Thyroid gland (tissue), 4 donors: ENCODE data around the gene NIPSNAP2. TPM values are rescaled to one million over a fixed set of nuclear protein-coding genes. Genes with fewer than 3 reads are reported as not detected.

Experiments
- DNase-seq, 2 donors: peaks; one replicate each; pipeline ENCODE4 v3.0.0-alpha.2; 2019
- H3K27ac ChIP-seq, 3 donors: fragments of 200-600 bp; sonication (generic); 1 replicate in 2 of 3; 2 replicates in 1 of 3; pipeline ENCODE4 v1.5.1; 2016 to 2019; ENCODE audit warnings: mild to moderate bottlenecking in 1 of 3, moderate library complexity in 1 of 3
- H3K27me3 ChIP-seq: fragments of 200-600 bp; sonication (generic); one replicate; pipeline ENCODE4 v1.5.1; 2019
- H3K36me3 ChIP-seq, 2 donors: fragments of 200-600 bp; sonication (generic); one replicate each; pipeline ENCODE4 v1.5.1; 2016 to 2019
- H3K4me1 ChIP-seq, 2 donors: fragments of 200-600 bp; sonication (generic); one replicate each; pipeline ENCODE4 v1.5.1; 2017 to 2019
- H3K4me3 ChIP-seq, 3 donors: fragments of 200-600 bp; sonication (generic); replicated peaks in 1 of 3; 1 replicate in 2 of 3; 2 replicates in 1 of 3; pipeline ENCODE4 v1.5.1; 2016; ENCODE audit warnings: mild to moderate bottlenecking in 1 of 3
- H3K9me3 ChIP-seq: fragments of 200-600 bp; sonication (generic); one replicate; pipeline ENCODE4 v1.5.1; 2017
- POLR2A ChIP-seq, 2 donors: fragments of 450-650 bp; IDR thresholded peaks; one replicate each; pipeline ENCODE4 v1.6.1; 2017; ENCODE audit warnings: antibody characterized with exemption in 2 of 2, mild to moderate bottlenecking in 2 of 2, moderate library complexity in 1 of 2
- WGBS, 2 donors: methylation state at CpG; one replicate each; pipeline ENCODE4 v1.1.5; 2017; 5-methylcytosine and 5-hydroxymethylcytosine counted together
- intact Hi-C: fragments of 100-400 bp; cut with DNase I; formaldehyde crosslinking; loops from one replicate; pipeline ENCODE4 v1.15.1; 2023
- total RNA-seq, 4 donors: library from RNA; depleted of rRNA; stranded (reverse); fragments of >200 nt; gene quantifications; one replicate each; pipeline ENCODE4 v1.2.3, GENCODE V29; 2016
- TF ChIP-seq, protein P1 (sequence below), 6 experiments: fragments of 200-600 bp in 3 of 6; fragments of 450-650 bp in 3 of 6; sonication (generic) in 3 of 6; IDR thresholded peaks; one replicate each; pipeline ENCODE4 v1.5.1; 2016 to 2019; ENCODE audit warnings: antibody characterized with exemption in 6 of 6, mild to moderate bottlenecking in 2 of 6, inconsistent platforms in 1 of 6, moderate library complexity in 1 of 6

The NIPSNAP2 gene
- total RNA-seq, 4 donors from 2014 or later = 142 to 203 (median 175) TPM

DNA sequence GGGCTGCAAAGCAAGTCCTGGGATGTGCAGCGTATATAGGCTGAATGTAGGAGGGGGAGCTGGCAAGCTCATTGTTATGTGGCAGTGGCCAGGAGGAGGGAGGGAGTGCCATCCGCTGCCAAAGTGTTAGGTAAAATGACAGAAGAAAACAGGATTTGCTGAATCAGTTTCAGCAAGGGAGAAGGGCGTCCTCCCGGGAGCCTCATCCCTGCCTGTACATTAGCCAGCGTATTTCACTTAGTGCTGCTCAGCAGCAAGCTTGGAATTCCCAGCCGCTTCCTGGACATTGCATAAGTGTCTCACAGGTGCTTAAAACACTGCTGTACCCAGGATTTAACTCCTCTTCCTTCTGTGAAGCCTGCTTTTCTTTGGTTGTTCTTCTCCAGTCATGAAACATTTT lies 2.5 kb downstream of the NIPSNAP2 start:
- TF ChIP-seq, protein P1, sequence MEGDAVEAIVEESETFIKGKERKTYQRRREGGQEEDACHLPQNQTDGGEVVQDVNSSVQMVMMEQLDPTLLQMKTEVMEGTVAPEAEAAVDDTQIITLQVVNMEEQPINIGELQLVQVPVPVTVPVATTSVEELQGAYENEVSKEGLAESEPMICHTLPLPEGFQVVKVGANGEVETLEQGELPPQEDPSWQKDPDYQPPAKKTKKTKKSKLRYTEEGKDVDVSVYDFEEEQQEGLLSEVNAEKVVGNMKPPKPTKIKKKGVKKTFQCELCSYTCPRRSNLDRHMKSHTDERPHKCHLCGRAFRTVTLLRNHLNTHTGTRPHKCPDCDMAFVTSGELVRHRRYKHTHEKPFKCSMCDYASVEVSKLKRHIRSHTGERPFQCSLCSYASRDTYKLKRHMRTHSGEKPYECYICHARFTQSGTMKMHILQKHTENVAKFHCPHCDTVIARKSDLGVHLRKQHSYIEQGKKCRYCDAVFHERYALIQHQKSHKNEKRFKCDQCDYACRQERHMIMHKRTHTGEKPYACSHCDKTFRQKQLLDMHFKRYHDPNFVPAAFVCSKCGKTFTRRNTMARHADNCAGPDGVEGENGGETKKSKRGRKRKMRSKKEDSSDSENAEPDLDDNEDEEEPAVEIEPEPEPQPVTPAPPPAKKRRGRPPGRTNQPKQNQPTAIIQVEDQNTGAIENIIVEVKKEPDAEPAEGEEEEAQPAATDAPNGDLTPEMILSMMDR (IDR thresholded peaks at IDR 0.05) = no peak
- TF ChIP-seq POLR2A (IDR thresholded peaks at IDR 0.05) = no peak
- WGBS, 2 donors = 90% methylated on average over 6 of the region's 6 CpGs
- Histone ChIP-seq H3K9me3 (no peaks in the 10 kb centered on the region), H3K27ac (no peak overlapping the region), H3K4me3 (no peak overlapping the region), H3K36me3 (no peaks in the 10 kb centered on the region), H3K27me3 (no peaks in the 10 kb centered on the region), H3K4me1 (peaks cover 21 to 31% of the 10 kb centered on the region in 2 donors)
- DNase-seq = no peak
- intact Hi-C loops = no loop called here

DNA sequence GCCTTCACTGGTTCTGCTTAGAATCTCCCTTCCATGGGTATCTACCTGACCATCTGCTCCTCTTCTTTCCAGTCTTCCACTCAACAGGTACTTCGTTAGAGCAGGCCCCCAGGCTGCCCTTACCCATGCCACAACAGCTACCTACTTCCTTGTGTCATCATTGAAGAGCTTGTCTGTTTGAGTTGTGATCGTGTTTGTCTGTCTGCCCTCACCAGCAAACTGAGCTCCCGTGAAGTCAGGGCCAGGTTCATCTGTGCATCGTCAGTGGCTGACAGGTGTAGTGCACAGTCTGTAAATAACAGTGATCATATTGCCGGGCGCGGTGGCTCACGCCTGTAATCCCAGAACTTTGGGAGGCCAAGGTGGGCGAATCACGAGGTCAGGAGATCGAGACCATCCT lies 5.0 kb downstream of the NIPSNAP2 start:
- intact Hi-C loops = no loop called here
- no peaks in the 10 kb centered on the region for H3K9me3 ChIP-seq
- H3K4me3 ChIP-seq = no peak overlapping the region
- no peak overlapping the region for H3K27ac ChIP-seq
- no peaks in the 10 kb centered on the region for H3K27me3 ChIP-seq
- no peak for TF ChIP-seq POLR2A (IDR thresholded peaks at IDR 0.05)
- TF ChIP-seq, protein P1 (IDR thresholded peaks at IDR 0.05) = no peak
- WGBS, 2 donors = 95 to 99% methylated on average over 11 of the region's 11 CpGs
- DNase-seq = no peak
- no peaks in the 10 kb centered on the region for H3K36me3 ChIP-seq
- peaks cover 21 to 31% of the 10 kb centered on the region in 2 donors for H3K4me1 ChIP-seq

DNA sequence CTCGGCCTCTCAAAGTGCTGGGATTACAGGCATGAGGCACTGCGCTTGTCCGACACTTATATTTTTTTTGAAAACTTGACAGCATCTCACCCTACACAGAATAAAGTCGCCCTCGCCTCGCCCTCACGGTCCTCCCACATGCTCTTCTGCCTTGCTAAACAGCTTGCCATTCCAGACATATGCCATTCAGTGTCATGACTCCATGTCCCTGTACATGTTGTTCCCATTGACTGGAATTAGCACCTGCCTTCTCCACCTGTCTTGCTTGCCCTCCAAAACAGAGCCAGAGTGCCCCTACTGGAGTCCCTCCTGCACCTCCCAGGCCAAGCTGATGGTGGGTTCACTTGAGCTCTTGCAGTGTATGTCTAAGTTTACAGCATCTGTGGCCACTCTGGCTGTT lies 6.2 kb downstream of the NIPSNAP2 start:
- no peaks in the 10 kb centered on the region for H3K36me3 ChIP-seq
- intact Hi-C loops = loop anchor here (10.0 kb wide), 2 partner anchors 84 to 326 kb away; partner anchors contain the start of genes CCT6A and PSPH
- TF ChIP-seq, protein P1 (IDR thresholded peaks at IDR 0.05) = no peak
- no peak for TF ChIP-seq POLR2A (IDR thresholded peaks at IDR 0.05)
- no peak overlapping the region for H3K4me3 ChIP-seq
- no peak for DNase-seq
- H3K27ac ChIP-seq = peak overlapping the region in 2 of 3 donors; percentile 43 to 57
- H3K4me1 ChIP-seq = peaks cover 17 to 26% of the 10 kb centered on the region in 2 donors
- H3K9me3 ChIP-seq = no peaks in the 10 kb centered on the region
- H3K27me3 ChIP-seq = no peaks in the 10 kb centered on the region
- 89 to 90% methylated on average over 7 of the region's 7 CpGs for WGBS, 2 donors

DNA sequence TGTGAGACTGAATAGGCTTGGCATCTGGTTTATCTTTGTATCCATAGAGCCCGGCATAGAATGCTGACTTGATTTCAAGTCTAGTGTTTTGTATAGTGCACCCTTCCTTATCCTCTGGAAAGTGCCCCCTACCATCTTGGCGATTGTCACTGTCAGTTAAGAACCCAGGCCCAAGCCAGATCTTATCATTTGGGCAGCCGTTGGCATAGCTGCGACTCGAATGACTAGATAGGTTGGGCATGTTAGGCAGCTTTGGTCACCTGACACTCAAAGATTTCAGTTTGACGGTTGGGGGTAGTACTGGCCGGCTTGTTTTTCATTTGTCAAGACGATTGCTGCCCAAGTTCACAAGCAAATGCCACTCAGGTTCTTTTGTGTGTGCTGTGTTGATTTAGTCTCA lies 6.6 kb downstream of the NIPSNAP2 start:
- intact Hi-C loops = loop anchor here (10.0 kb wide), 2 partner anchors 84 to 326 kb away; partner anchors contain the start of genes CCT6A and PSPH

DNA sequence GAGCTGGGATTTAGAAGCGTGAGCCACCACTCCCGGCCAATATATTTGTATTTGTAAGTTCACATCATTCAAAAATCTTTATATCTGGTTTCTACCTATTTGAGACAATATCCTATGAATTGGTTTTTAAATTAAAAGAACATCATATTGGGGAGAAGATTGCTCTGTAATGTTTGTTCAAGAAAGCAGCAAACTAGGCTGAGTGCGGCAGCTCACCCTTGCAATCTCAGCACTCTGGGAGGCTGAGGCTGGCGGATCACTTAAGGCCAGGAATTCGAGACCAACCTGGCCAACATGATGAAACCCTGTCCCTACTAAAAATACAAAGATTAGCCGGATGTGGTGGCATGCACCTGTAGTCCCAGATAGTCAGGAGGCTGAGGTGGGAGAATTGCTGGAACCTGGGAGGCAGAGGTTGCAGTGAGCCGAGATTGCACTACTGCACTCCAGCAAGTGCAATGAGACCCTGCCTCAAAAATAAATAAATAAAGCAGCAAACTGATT lies 9.4 kb downstream of the NIPSNAP2 start:
- Histone ChIP-seq H3K4me1 (peaks cover 21 to 28% of the 10 kb centered on the region in 2 donors), H3K36me3 (peaks cover 5% of the 10 kb centered on the region in 2 donors), H3K4me3 (no peak overlapping the region), H3K9me3 (no peaks in the 10 kb centered on the region), H3K27me3 (no peaks in the 10 kb centered on the region), H3K27ac (no peak overlapping the region)
- DNase-seq = no peak
- TF ChIP-seq, protein P1 (IDR thresholded peaks at IDR 0.05) = no peak
- intact Hi-C loops = loop anchor here (10.0 kb wide), 2 partner anchors 81 to 329 kb away; partner anchors contain the start of genes CCT6A and PSPH
- WGBS, 2 donors = 95 to 96% methylated on average over 7 of the region's 7 CpGs

More for the DNA sequence above, 6.6 kb downstream of the NIPSNAP2 start:
- H3K4me1 ChIP-seq = peaks cover 13 to 22% of the 10 kb centered on the region in 2 donors
- H3K9me3 ChIP-seq = no peaks in the 10 kb centered on the region
- H3K27ac ChIP-seq = peak overlapping the region in 2 of 3 donors; percentile 43 to 57
- 48 to 58% methylated on average over 8 of the region's 8 CpGs for WGBS, 2 donors
- peak; percentile 40 to 42 for DNase-seq
- TF ChIP-seq, protein P1 (IDR thresholded peaks at IDR 0.05) = no peak
- no peak for TF ChIP-seq POLR2A (IDR thresholded peaks at IDR 0.05)
- no peaks in the 10 kb centered on the region for H3K36me3 ChIP-seq
- H3K27me3 ChIP-seq = no peaks in the 10 kb centered on the region
- H3K4me3 ChIP-seq = no peak overlapping the region
